Mesothelial cell of epicardium (in vitro differentiated cells): Measurements from ENCODE around the gene NXN. TPM values are rescaled to one million over a fixed set of nuclear protein-coding genes. Genes with fewer than 3 reads are reported as not detected.

Experiments
- DNase-seq, 2 experiments: peaks; one replicate each; pipeline ENCODE4 v3.0.0; 2021; ENCODE audit warnings: low spot score in 2 of 2; ENCODE audit not compliant: unreplicated experiment in 2 of 2
- H3K27ac Mint-ChIP-seq: 2 replicates; pipeline ENCODE4 v1.8.0; 2021; ENCODE audit warnings: mixed read lengths
- H3K27me3 Mint-ChIP-seq: 2 replicates; pipeline ENCODE4 v1.8.0; 2021; ENCODE audit warnings: low read depth, mixed read lengths
- H3K36me3 Mint-ChIP-seq: 2 replicates; pipeline ENCODE4 v1.8.0; 2021; ENCODE audit warnings: mixed read lengths
- H3K4me1 Mint-ChIP-seq: 2 replicates; pipeline ENCODE4 v1.8.0; 2021; ENCODE audit warnings: mixed read lengths
- H3K4me3 Mint-ChIP-seq: 2 replicates; pipeline ENCODE4 v1.8.0; 2021; ENCODE audit warnings: mild to moderate bottlenecking, moderate library complexity, mixed read lengths
- H3K9me3 Mint-ChIP-seq: 2 replicates; pipeline ENCODE4 v1.8.0; 2021; ENCODE audit warnings: mixed read lengths
- CTCF ChIP-seq: fragments of 200-600 bp; sonication (generic); IDR thresholded peaks from one replicate; pipeline ENCODE4 v1.5.0; 2021; ENCODE audit warnings: antibody characterized with exemption; ENCODE audit not compliant: unreplicated experiment
- total RNA-seq: library from RNA; stranded (reverse); gene quantifications from 3 replicates; pipeline ENCODE4 v1.2.1, GENCODE V29; 2021

The NXN gene
- total RNA-seq, 1 donor from 2014 or later: 107 TPM

- Mint-ChIP-seq H3K36me3 (no peaks in the 10 kb centered on the region), H3K4me3 (peak overlapping the region; percentile 85), H3K9me3 (no peaks in the 10 kb centered on the region), H3K27me3 (no peaks in the 10 kb centered on the region), H3K4me1 (peaks cover 24% of the 10 kb centered on the region), H3K27ac (no peak overlapping the region)
- no peak for DNase-seq
- peak; percentile 8 for TF ChIP-seq CTCF
These were observed 1.7 kb upstream of the NXN start for GRCh38 chr17:981292-981658.

- H3K4me1 Mint-ChIP-seq: peaks cover 30% of the 10 kb centered on the region
- no peaks in the 10 kb centered on the region for H3K27me3 Mint-ChIP-seq
These were observed 1.1 kb upstream of the NXN start for GRCh38 chr17:980406-981291.

GRCh38 chr17:979212-979538 is 401 bp downstream of the NXN start:
- Mint-ChIP-seq H3K27me3 (no peaks in the 10 kb centered on the region), H3K36me3 (peaks cover 2% of the 10 kb centered on the region), H3K9me3 (no peaks in the 10 kb centered on the region), H3K4me3 (peak overlapping the region; percentile 63), H3K4me1 (peaks cover 40% of the 10 kb centered on the region), H3K27ac (no peak overlapping the region)
- no peak for DNase-seq
- no peak for TF ChIP-seq CTCF

More at GRCh38 chr17:980406-981291, 1.1 kb upstream of the NXN start:
- Mint-ChIP-seq H3K4me3 (peak overlapping the region; percentile 85), H3K27ac (peak overlapping the region; percentile 74), H3K9me3 (no peaks in the 10 kb centered on the region), H3K36me3 (no peaks in the 10 kb centered on the region)
- peak; percentile 57 to 74 for DNase-seq
- peak; percentile 67 for TF ChIP-seq CTCF

- Mint-ChIP-seq H3K4me1 (peaks cover 42% of the 10 kb centered on the region), H3K9me3 (no peaks in the 10 kb centered on the region), H3K27me3 (no peaks in the 10 kb centered on the region), H3K36me3 (peaks cover 2% of the 10 kb centered on the region), H3K4me3 (peak overlapping the region; percentile 90), H3K27ac (peak overlapping the region; percentile 93)
- TF ChIP-seq CTCF: no peak
- DNase-seq: peak in 1 of 2 experiments; percentile 60
These were observed 1.2 kb downstream of the NXN start for GRCh38 chr17:978103-979093.

GRCh38 chr17:977166-977565 is 2.4 kb downstream of the NXN start:
- no peak for TF ChIP-seq CTCF
- DNase-seq: no peak
- Mint-ChIP-seq H3K27me3 (no peaks in the 10 kb centered on the region), H3K4me3 (peak overlapping the region; percentile 90), H3K9me3 (no peaks in the 10 kb centered on the region), H3K4me1 (peaks cover 51% of the 10 kb centered on the region), H3K36me3 (peaks cover 2% of the 10 kb centered on the region), H3K27ac (peak overlapping the region; percentile 93)
